CMK (cell line): ENCODE measurements around the gene RALGAPA2.
"Not testable (repeated sequence)": the region's sequence is repeated elsewhere in the genome, so short reads cannot be mapped to it uniquely, and the experiment has no call there.

Source experiments
- DNase-seq: peaks from one replicate; pipeline ENCODE4 v3.0.0-alpha.2; 2010; ENCODE audit warnings: low read depth

The RALGAPA2 gene

GRCh38 chr20:20571068-20571780 lies 141.2 kb downstream of the RALGAPA2 start:
- no peak for DNase-seq

- DNase-seq: peak; percentile 5
Observed at GRCh38 chr20:20568604-20569205, 143.7 kb downstream of the RALGAPA2 start.

DNA sequence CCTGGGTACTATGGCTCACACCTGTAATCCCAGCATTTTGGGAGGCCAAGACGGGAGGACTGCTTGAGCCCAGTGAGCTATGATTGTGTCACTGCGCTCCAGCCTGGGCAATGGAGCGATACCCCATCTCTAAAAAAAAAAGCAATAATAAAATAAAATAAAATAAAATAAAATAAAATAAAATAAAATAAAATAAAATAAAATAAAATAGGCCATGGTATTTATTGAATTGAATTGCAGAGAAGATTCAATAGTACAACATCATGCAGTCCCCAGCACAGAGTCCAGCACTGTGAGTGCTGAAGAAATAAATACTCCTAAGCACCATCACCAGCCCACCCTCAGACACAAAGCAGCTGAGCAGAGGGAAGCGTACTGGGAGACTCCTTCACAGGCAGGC lies 144.7 kb downstream of the RALGAPA2 start:
- no peak for DNase-seq

- DNase-seq: no peak
Observed at GRCh38 chr20:20566516-20566915, 145.9 kb downstream of the RALGAPA2 start.

- DNase-seq: no peak
Observed at GRCh38 chr20:20564279-20564678, 148.2 kb downstream of the RALGAPA2 start.

DNA sequence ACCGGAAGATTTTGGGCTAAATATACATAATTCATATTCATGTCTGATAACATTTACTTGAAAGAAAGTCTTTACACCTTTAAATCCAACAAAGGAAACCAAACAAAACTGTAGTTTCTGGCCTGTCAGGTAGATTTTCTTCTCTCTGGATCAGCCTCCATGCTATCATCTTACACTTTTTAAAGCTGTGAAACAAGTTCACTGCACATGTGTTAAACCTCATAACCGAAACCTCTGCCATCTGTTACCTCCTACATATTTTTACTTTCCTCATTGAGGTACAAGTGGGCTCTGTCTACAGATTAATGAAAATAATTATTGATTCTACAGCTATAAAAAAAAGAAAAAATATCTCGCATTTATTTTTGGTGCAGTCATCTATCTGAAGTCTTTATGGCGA lies 149.9 kb downstream of the RALGAPA2 start:
- no peak for DNase-seq

- DNase-seq: no peak
Observed at GRCh38 chr20:20561841-20562240, 150.6 kb downstream of the RALGAPA2 start.

DNA sequence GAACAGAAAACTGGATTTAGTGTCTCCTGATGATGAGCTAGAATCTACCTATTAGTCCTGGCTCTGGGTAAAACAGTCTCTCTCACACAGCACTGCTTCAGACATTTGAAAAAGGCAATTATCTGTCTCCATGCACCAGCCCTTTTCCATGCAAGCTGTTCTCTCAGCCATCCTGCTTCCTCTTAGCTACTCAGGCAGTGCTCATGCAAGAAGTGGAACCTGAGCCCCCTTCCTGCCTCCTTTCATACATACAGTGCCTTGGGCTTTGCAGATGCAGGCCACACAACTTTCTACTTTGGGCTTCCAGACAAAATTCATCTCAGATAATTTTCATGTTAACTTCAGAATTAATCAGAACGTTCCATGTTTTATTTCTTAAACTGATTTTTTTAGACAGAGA lies 151.3 kb downstream of the RALGAPA2 start:
- DNase-seq: no peak

DNA sequence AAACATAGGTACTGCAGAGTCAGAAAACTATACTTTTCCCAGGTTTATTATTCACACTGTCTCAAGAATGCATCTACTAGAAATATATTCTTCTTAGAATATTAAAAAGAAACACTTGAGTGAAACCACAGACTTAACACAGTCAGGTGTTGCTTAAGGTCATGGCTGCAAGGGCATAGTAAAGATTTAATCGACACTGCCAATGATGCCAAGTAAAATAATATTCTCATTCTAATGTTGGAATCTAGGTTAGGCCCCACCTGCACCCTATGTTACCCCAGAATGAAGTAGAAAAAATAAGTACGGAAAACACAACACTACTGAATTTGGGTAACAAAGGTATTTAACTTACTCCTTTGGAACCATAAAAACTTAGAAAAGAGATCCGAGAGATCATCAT lies 155.0 kb downstream of the RALGAPA2 start:
- DNase-seq: no peak

DNA sequence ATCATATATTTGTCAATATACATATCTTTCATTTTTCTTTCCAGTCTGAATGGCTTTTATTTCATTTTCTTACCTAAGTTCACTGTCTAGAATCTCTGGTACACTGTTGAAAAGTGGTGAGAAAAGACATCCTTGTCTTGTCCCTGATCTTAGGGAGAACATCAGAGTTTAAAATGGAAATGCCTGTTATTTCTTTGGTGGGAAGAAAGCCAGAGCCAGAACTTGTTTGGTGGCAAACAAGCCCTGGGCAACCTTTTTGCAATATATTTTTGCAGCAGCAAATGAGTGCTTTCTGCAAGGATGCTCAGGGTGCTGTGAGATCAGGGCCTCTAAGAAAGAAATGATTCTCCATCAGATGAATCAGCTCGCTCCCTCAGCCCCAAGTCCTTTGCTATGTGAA lies 156.6 kb downstream of the RALGAPA2 start:
- DNase-seq: no peak

DNA sequence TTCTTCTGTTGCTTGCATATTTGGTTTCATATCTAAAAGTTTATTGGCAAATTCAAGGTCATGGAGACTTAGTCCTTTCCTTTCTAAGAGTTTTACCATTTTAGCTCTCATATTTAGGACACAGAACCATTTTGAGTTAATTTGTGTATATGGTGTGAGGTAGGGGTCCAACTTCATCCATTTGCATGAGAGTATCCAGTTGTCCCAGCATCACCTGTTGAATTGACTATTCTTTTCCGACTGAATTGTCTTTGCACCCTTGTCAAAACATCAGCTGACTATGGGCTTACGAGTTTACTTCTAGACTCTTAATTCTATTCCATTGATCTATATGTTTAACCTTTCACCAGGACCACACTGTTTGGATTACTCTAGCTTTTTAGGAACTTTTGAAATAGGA lies 157.5 kb downstream of the RALGAPA2 start:
- DNase-seq: no peak

- no peak for DNase-seq
Observed at GRCh38 chr20:20553541-20553940, 158.9 kb downstream of the RALGAPA2 start.

DNA sequence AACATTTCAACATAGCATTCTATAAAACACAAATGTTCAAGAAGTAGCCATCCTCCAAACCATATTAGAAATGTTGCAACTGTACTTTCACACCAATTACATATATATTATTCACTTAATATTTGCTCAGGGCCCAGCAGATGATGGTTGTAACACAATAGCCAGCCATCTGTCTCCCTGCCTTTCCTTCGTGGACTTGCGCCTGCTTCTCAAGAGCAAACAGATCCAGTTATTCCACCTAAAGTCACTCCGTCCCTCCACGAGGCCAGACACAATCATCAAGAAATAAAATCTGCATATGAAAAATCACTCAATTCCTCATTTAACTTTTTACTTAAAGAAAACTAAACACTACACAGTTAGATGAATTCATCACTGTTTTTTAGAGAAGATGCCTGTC lies 160.4 kb downstream of the RALGAPA2 start:
- DNase-seq: no peak

GRCh38 chr20:20551409-20551808 lies 161.0 kb downstream of the RALGAPA2 start:
- no peak for DNase-seq

DNA sequence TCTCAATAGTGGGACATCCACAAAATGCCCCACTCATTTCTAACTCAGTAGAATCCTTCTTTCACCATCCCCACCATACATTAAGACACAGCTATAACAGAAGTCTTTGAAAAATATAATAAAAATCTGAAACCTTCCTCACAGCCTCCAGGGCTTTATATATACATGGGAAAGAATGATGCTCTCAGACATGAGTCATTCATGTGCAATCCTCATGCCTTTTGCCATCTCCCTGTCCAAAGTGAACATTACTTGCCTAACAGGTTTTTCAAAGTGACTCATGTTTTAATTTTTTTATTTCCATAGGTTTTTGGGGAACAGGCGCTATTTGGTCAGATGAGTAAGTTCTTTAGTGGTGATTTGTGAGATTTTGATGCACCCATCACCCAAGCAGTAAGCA lies 162.7 kb downstream of the RALGAPA2 start:
- DNase-seq: no peak

DNA sequence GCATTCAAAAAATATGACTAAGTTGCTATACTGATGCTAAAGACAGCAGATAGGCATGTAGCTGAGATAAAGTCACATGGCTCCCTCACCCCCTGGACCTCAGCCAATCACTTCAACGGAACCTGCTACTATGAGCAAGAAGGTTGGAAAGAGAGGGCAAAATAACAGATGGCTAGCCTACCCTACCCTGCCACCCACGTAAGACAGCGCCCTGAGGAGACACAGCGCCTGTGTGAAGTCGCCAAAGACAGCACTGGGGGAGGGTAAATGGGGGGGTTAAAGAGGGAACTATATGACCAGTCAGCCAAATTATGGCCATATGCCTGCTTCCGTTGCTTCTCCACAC lies 163.2 kb downstream of the RALGAPA2 start:
- DNase-seq: no peak

GRCh38 chr20:20548527-20549266 lies 163.7 kb downstream of the RALGAPA2 start:
- DNase-seq: no peak

DNA sequence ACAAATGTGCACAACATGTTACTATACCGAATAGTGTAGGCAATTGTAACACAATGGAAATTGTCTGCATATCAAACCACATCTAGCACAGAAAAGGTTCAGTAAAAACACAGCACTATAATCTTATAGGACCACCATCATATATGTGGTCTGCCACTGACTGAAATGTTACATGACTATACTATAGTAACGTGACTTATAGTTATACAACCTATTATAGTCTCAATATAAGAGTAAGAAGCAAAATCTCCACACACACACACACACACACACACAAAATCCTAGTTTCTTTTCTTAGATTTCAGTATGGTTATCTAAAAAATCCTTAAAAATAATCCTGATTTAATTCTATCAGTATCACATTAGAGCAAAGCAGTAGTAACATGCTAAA lies 164.6 kb downstream of the RALGAPA2 start:
- no peak for DNase-seq

- DNase-seq: peak; percentile 56
Observed at GRCh38 chr20:20547221-20547875, 165.1 kb downstream of the RALGAPA2 start.

DNA sequence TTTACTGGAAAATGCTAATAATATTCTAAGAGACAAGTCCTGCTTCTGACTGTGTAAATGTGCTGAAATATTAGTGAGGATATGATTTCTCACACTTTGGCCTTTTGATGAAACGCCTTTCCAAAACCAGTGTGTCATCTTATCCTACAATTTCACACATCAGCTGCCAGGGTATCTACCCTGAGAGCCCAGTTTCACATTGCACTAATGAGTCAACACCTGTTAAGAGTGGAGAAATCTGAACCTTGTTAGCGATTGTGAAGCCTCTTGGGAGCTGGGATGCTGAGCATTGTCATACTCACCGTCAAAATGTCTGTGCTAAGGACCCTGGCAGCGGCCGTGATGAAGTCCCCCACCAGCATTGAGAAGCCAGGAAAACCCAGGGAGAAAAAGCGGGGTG lies 166.0 kb downstream of the RALGAPA2 start:
- DNase-seq: no peak

- DNase-seq: not testable (repeated sequence)
Observed at GRCh38 chr20:20543348-20543747, 169.1 kb downstream of the RALGAPA2 start.

DNA sequence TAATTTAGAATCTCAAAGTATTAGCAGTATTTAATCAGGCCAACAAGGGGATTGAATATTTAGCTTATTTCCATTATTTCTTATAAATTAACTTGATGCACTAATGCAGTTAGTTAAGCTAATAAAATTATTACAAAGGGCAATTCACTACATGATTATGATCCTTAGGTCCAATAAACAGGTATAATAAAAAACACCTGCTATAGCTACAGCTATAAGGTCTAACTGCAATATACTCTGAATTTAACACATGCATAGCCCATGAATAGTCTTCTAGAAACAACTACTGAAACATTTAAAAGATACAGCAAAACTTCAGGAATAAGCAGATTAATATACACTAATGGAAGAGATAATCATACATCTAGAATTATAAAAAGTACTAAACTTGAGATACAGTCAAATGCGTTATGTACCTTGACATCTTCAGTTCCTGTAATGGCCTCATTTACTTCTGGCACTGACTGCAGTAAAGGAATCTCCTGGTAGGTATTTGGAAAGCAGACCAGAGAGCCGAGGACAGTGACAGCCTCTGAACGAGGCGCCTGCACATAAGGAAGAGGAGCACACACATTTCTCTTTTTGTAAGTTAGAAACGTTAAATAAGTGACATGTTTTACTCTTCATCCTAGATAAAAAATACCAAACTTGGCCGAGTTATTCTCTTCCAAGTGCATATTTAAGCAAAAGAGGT lies 176.1 kb downstream of the RALGAPA2 start:
- DNase-seq: no peak
